HepG2 (cell line): ENCODE measurements around the gene SLA2. TPM values are rescaled to one million over a fixed set of nuclear protein-coding genes. Genes with fewer than 3 reads are reported as not detected.

Experiments used
- AGO1 ChIP-seq: fragments of 200-400 bp; formaldehyde crosslinking; IDR thresholded peaks from 2 replicates; pipeline ENCODE4 v1.6.1; 2017; ENCODE audit warnings: mild to moderate bottlenecking, low read depth, low read length, moderate library complexity; ENCODE audit not compliant: poor library complexity, severe bottlenecking
- ATF7-NPFF ChIP-seq: sonication (generic); formaldehyde crosslinking; IDR thresholded peaks from 2 replicates; pipeline ENCODE4 v1.8.1; 2023; ENCODE audit warnings: mild to moderate bottlenecking, low read depth, missing genetic modification reagents, moderate library complexity
- DRAP1 ChIP-seq: IDR thresholded peaks from 2 replicates; pipeline ENCODE4 v1.6.1; 2016; ENCODE audit warnings: missing genetic modification reagents, missing compliant biosample characterization
- HMGXB3 ChIP-seq: sonication (generic); formaldehyde crosslinking; IDR thresholded peaks from 2 replicates; pipeline ENCODE4 v1.4.0; 2020; ENCODE audit warnings: missing genetic modification reagents, borderline replicate concordance
- KAT8 ChIP-seq: IDR thresholded peaks from 2 replicates; pipeline ENCODE4 v1.6.1; 2016; ENCODE audit warnings: missing genetic modification reagents, missing compliant biosample characterization
- NCOA2 ChIP-seq: sonication (generic); formaldehyde crosslinking; IDR thresholded peaks from 2 replicates; pipeline ENCODE4 v1.8.0; 2022; ENCODE audit warnings: inconsistent platforms
- ZNF335 ChIP-seq: sonication (generic); formaldehyde crosslinking; IDR thresholded peaks from 2 replicates; pipeline ENCODE4 v1.4.0; 2020; ENCODE audit warnings: missing genetic modification reagents
- ZNF407 ChIP-seq: sonication (generic); formaldehyde crosslinking; IDR thresholded peaks from one replicate; pipeline ENCODE4 v1.5.1; 2020; ENCODE audit warnings: mild to moderate bottlenecking, missing genetic modification reagents; ENCODE audit errors: not compliant biosample characterization
- ZNF609 ChIP-seq: sonication (generic); formaldehyde crosslinking; IDR thresholded peaks from 2 replicates; pipeline ENCODE4 v1.4.0; 2020; ENCODE audit warnings: mild to moderate bottlenecking, missing genetic modification reagents, borderline replicate concordance
- ZNF773 ChIP-seq: sonication (generic); formaldehyde crosslinking; IDR thresholded peaks from 2 replicates; pipeline ENCODE4 v1.4.0; 2020; ENCODE audit warnings: missing genetic modification reagents, borderline replicate concordance
- polyA plus RNA-seq, 8 experiments: library from polyadenylated mRNA; depleted of rRNA in 3 of 8; stranded (reverse) in 7 of 8; unstranded in 1 of 8; fragments of >200 nt; fragmentation: Illumina TruSeq in 4 of 8; extraction: Trizol in 4 of 8; gene quantifications; 2 replicates each; pipeline versions ENCODE4 v1.2.1 to v1.2.3, GENCODE V29; 2011 to 2016; ENCODE audit warnings: low read depth in 4 of 8, missing spikeins in 1 of 8, mixed read lengths in 1 of 8; ENCODE audit not compliant: insufficient read depth in 1 of 8
- total RNA-seq, 5 experiments: library from RNA; depleted of rRNA; stranded (reverse); fragments of >200 nt; fragmentation: Illumina TruSeq; extraction: Trizol; gene quantifications; 2 replicates each; pipeline ENCODE4 v1.2.3, GENCODE V29; 2016; ENCODE audit warnings: low read depth in 1 of 5

Gene SLA2
- total and polyA plus RNA-seq, 2 of the 13 experiments (the other 11 are each of a cell fraction or from before 2014, with no cell fraction given) = 1.6 to 3.6 TPM

- TF ChIP-seq ZNF609 (CRISPR knock-in tag) = no peak
- peak; percentile 92 for TF ChIP-seq ZNF335 (CRISPR knock-in tag)
- TF ChIP-seq KAT8 (CRISPR knock-in tag) = 0 out of 2 replicates have a peak, but pooled peaks have one; percentile 23
- TF ChIP-seq DRAP1 = peak; percentile 95
- peak; percentile 16 for TF ChIP-seq ZNF407 (CRISPR knock-in tag)
- no peak for TF ChIP-seq AGO1
- TF ChIP-seq HMGXB3 (CRISPR knock-in tag) = 0 out of 2 replicates have a peak, but pooled peaks have one; percentile 31
- TF ChIP-seq NCOA2 (CRISPR knock-in tag) = peak; percentile 32; the same call in 1 of the 2 replicates
- no peak for TF ChIP-seq ZNF773 (CRISPR knock-in tag)
- 0 out of 2 replicates have a peak, but pooled peaks have one; percentile 18 for TF ChIP-seq ATF7-NPFF
Observed at GRCh38 chr20:36677422-36677771, 31.4 kb upstream of the SLA2 start (continued).
